NK-92 (cell line): Measurements from ENCODE around the gene SIM1.

ENCODE experiments used
- DNase-seq: peaks from one replicate; lab custom pipeline; 2025; ENCODE audit not compliant: unreplicated experiment; lab: John Stamatoyannopoulos, UW

Gene SIM1

GRCh38 chr6:100470422-100471120 lies 5.8 kb upstream of the SIM1 start:
- DNase-seq, result no peak

DNA sequence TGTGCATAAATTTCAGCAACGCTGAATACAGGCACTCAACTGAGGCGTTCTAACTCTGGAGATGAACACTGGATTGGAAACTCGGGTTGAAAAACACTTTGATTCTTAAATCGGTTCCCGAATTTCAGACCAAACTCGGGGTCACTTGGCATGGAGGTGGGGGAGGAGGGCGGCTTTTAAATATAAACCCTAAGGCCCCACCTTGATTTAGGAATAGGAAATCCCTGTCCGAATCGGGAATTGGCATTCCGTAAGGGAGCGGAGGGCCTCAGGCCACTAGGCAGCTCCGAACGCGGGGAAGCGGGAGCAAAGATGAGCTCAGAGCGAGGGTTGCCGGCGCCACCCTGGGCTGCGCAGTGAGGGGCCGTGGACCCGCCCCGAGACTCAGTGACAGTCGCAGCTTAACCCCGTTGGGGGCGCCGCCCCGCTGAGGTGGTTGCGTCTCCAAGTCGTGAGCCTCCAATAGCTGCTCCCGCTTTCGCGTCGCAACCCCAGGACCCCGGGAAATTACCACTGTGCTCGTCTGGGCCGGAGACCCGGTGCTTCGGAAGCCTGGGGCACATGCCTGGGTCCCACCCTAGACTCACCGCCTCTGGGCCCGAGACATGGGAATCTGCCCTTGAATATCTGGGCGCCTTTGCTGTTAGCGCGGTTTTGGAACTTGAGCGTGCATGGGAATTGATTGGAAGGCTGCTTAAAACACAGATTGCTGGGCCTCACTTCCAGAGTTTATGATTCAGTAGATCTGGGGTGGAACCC lies 4.6 kb upstream of the SIM1 start:
- no peak for DNase-seq

- DNase-seq, result no peak
Observed at GRCh38 chr6:100468016-100468622, 3.4 kb upstream of the SIM1 start.

GRCh38 chr6:100467129-100468015 lies 2.7 kb upstream of the SIM1 start:
- no peak for DNase-seq

DNA sequence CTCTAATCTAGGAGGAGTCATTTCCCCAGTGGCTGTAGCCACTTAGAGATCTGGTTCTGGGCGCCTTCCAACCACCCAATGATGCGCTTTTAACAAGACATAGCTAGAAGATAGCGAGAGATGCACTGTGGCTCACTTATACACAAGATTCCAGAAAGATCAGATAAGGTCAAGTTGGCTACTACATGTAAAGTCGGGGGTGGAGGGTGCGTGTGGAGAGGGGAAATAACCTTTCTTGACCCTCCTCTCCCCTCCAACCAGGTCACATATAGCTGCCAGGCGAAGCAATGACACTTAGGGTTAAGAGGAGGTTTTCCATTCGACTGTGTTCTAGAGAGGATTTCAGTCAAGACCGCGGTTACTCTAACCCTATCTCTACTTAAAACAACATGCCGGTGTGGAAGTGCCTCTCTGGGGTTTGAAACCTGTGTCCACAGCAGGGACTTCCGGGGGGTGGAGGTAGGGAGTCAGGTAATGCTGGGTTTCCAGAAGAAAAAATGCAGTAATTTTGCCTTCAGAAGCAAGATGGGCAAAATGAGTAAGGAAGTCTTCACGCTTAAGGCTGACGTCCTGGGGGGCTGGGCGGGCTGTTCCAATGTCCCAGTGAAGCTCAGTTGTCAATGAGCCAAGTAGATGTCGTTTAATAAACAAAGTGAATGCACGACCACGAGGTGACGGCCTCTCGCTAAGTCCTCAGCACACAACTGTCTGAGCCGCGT lies 1.8 kb upstream of the SIM1 start:
- DNase-seq, result no peak

DNA sequence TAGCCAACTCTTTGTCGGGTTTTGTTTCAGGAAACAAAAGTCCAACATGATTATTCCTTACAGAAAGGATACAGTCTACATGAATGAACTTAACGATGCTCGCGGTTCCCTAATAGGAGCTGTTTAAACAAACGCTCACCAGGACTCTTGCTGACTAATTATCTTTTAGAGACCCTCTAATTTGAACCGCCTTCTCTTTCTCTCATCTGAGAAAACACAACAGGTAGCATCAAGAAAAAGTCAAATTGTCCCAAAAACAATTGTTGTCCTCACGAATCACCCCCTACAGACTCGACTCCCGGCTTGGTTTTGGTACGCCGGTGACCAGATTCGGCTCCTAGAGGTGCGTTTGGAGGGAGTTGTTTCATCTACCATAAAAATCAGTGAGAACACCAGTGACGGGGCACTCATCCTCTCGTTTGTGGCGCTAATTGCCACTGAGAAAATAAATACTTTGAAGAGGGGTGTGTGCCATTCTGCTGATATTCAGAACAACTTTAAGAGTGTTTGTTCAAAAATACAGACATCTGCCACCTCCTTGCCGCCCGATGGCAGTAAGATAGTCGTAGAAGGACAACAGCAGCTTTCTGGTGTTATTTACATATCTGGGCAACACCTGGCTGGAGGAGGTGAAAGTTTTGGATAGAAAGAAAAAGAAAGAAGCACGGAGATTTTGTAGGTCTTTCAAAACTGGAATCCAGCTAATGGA lies 1.1 kb upstream of the SIM1 start:
- DNase-seq, result no peak

DNA sequence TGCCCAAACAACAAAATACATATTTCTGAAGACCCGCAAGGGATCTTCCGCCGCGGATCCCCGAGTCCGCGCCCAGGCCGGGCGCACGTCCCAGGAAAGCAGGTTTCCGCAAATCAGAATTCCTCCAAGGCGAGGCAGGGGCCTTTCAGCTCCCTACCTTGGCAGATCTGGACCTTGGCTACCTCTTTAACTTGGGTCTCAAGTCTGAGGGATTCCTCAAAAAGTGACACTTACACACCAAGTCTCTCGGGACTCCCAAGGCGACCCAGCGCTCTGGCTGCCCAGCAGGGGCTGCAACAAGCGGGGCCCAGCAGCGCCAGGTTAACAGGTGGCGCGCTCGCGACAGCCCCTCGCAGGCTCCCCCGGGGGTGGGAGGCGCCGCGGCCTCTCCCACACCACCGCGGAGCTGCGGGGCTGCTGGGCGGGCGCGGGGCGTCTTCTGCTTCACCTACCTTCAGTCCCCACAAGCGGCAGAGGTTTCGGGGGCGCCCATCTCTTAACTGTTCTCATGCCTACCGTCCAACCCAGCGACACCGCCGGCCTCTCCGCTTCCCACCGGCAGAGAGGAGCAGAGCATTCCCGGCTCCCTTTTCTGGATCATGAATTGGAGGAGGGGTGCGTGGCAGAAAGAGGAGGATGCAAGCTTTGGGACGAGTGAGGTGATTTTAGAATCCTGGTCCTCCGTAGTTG lies 414 bp downstream of the SIM1 start:
- no peak for DNase-seq

DNA sequence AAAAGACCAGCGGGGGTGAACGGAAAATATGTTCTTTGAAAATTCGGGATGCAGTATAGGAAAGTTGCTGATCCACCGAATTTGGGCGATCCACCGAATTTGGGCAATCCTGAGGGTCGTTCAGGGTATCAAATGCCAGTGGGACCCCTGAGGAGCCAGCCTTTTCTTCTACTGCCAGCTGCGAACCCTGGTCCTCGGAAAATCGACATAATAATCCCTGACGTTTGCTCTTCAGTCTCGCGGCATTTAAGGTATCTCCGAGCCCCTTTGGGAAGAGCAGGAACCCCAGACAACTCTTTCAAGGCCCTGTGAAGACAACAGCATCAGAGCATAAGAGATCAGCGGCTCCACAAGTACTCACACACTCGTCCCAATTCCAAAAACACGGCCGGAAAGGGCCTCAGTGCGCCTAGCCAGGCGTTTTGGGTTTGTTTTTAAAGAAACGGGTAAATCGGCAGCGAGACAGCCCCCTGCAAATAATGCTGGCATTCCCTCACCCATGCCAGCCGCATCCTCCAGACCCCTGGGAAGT lies 1.0 kb downstream of the SIM1 start:
- DNase-seq, result no peak

- no peak for DNase-seq
Observed at GRCh38 chr6:100462706-100463629, 1.8 kb downstream of the SIM1 start.

GRCh38 chr6:100461917-100462705 lies 2.6 kb downstream of the SIM1 start:
- no peak for DNase-seq

DNA sequence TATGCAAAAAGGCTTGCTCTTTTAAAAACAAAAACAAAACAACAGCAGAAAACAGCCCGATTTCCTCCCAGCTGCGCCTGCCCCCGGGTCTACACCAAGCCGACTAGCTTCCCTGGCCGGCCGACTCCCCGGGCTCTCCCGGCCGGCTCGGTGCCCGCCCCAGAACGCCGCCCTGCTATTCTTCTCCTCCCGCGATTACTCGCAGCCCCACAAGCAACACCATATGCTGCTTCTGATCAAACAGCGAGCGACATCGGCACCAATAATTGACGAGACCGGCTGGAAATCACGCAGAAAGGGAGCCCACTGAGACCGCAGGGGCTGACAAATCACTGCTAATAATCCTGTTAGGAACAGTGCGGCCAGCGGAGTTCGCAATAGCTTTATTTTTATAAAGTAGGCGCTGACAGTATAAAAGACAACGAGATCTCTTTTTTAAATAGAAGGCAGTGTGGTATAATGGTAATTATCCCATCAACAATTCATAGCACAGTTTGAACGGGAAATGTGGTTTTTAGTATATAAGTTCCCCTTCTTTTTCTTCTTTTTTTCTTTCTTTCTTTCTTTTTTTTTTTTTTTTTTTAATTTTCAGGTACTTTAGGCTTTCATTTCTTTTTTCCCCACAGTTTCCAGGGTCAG lies 3.3 kb downstream of the SIM1 start:
- DNase-seq, result no peak

- DNase-seq, result no peak
Observed at GRCh38 chr6:100460650-100461204, 4.0 kb downstream of the SIM1 start.

- no peak for DNase-seq
Observed at GRCh38 chr6:100459592-100460184, 5.0 kb downstream of the SIM1 start.

GRCh38 chr6:100458841-100459591 lies 5.7 kb downstream of the SIM1 start:
- no peak for DNase-seq

DNA sequence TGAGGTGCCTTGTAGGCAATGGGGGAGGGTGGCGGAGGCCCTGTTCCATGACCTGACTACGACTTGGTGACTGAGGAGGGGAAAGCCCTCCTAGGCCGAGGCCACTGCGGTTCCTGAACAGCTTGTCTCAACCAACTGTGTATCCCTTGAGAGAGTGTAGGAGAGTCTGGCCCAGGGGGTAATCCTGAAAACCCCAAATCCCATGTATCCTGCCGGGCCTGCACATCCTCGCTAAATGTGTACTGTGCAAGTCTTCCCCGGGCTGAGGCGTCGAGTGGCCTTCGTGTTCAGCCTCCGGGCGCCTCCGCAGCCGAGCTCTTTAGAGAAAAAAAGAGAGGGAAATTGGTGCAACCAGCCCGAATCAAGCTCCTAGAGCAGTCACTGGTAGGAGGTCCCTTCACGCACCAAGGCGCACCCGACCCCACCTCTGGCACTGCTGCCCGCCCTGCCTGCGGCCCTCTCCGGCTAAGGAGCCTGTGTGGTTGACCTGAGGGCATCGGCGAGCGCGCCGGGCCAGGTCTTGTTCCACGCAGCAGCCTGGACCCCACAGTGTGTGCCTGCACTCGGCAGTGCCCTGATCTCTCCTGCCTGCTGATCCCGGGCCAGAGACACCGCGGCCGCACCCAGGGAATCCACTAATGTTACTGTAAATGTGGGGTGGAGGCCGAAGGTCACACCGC lies 7.3 kb downstream of the SIM1 start:
- DNase-seq, result no peak
